Endodermal cell (in vitro differentiated cells): Measurements from ENCODE around the gene RASSF4. TPM values are rescaled to one million over a fixed set of nuclear protein-coding genes. Genes with fewer than 3 reads are reported as not detected.

Experiments used
- DNase-seq: peaks from one replicate; pipeline ENCODE4 v3.0.0-alpha.2; 2017
- H3K27ac ChIP-seq: 2 replicates; pipeline ENCODE4 v1.5.1; 2013; ENCODE audit warnings: mild to moderate bottlenecking, low read depth, low read length, moderate library complexity
- H3K27me3 ChIP-seq: 2 replicates; pipeline ENCODE4 v1.6.1; 2013; ENCODE audit warnings: mild to moderate bottlenecking, low read length, moderate library complexity; ENCODE audit not compliant: insufficient read depth, control insufficient read depth, poor library complexity, severe bottlenecking
- H3K36me3 ChIP-seq: 2 replicates; pipeline ENCODE4 v1.7.0; 2013; ENCODE audit warnings: mild to moderate bottlenecking, low read length, moderate library complexity; ENCODE audit not compliant: control insufficient read depth, insufficient read depth
- H3K4me1 ChIP-seq: one replicate; pipeline ENCODE4 v1.7.0; 2013; ENCODE audit warnings: low read length; ENCODE audit not compliant: control insufficient read depth, insufficient read depth
- H3K4me3 ChIP-seq: 2 replicates; pipeline ENCODE4 v1.5.1; 2013; ENCODE audit warnings: mild to moderate bottlenecking, low read length, moderate library complexity
- H3K9ac ChIP-seq: 2 replicates; pipeline ENCODE4 v1.6.1; 2013; ENCODE audit warnings: mild to moderate bottlenecking, low read length, moderate library complexity; ENCODE audit not compliant: poor library complexity, severe bottlenecking; ENCODE audit errors: extremely low read depth
- H3K9me3 ChIP-seq: 2 replicates; pipeline ENCODE4 v1.6.1; 2013; ENCODE audit warnings: mild to moderate bottlenecking, low read length, moderate library complexity; ENCODE audit not compliant: control insufficient read depth
- H3K27ac Mint-ChIP-seq: 2 replicates; pipeline ENCODE4 v1.8.0; 2020; ENCODE audit warnings: mixed read lengths
- H3K27me3 Mint-ChIP-seq: 2 replicates; pipeline ENCODE4 v1.8.0; 2021; ENCODE audit warnings: mild to moderate bottlenecking, mixed read lengths; ENCODE audit not compliant: insufficient read depth
- H3K36me3 Mint-ChIP-seq: 2 replicates; pipeline ENCODE4 v1.8.0; 2020; ENCODE audit warnings: low read depth, mixed read lengths
- H3K4me1 Mint-ChIP-seq: 2 replicates; pipeline ENCODE4 v1.8.0; 2020; ENCODE audit warnings: mixed read lengths
- H3K4me3 Mint-ChIP-seq: 2 replicates; pipeline ENCODE4 v1.8.0; 2020; ENCODE audit warnings: mild to moderate bottlenecking, moderate library complexity, mixed read lengths
- H3K9me3 Mint-ChIP-seq: 2 replicates; pipeline ENCODE4 v1.8.0; 2020; ENCODE audit warnings: mild to moderate bottlenecking, mixed read lengths
- CTCF ChIP-seq: fragments of 200-600 bp; sonication (generic); conservative IDR thresholded peaks from 2 replicates; pipeline ENCODE4 v1.5.0; 2021; ENCODE audit warnings: antibody characterized with exemption, mild to moderate bottlenecking
- WGBS, 2 experiments: methylation state at CpG; one replicate each; pipeline versions ENCODE4 v1.1.5 to v1.1.7; 2013; ENCODE audit warnings: missing lambda C conversion rate in 2 of 2, mixed read lengths in 1 of 2; ENCODE audit not compliant: insufficient coverage in 1 of 2, insufficient read length in 1 of 2; 5-methylcytosine and 5-hydroxymethylcytosine counted together
- total RNA-seq, 2 donors: library from RNA; stranded (reverse); fragmentation: NEBNext Ultra II Directional in 1 of 2; extraction: Animal tissue kit (Norgen Biotek cat#: 25700) in 1 of 2; gene quantifications; 2 replicates in 1 of 2; 3 replicates in 1 of 2; pipeline ENCODE4 v1.2.1, GENCODE V29; 2021

Gene RASSF4
- total RNA-seq, 2 donors from 2014 or later, result 5.2 to 14.1 TPM

DNA sequence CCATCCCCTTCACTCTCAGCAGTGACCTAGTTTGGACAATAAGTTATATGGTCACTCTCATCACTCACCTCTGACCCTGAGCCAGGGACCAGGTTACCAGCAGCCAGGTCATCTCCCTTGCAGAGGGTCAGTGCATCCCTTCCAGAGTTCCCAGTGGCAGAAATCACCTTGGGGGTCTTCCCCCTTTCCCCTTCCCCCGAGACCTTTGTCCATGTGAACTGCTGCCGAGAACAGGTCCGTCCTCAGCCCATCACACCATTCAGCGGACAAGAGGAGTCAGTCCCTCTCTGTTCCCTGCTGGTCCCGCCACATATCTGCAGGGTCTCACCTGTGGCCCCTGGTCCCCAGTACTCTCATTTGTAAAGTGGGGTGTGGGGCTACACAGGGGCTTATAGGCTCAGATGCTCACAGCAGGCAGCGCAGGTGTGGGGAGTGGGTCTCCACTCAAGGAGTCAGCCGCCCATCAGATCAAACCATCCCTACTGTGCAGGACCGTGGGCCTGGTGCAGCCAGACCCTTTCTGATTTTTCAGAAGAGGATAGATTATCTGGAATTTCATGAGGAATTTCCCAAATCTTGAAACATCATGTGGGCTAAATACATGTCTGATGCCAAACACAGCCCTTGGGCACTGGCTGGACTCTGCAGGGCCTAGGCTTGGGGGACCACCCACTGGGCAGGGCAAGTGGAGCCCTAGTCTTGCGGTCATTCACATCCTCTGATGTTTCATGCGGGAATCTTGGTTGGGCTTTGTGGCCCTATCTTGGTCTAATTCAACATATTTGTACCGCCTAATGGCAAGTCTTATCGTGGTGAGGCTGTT, 12.5 kb downstream of the RASSF4 start:
- no peak overlapping the region for H3K9ac ChIP-seq
- H3K36me3 Mint-ChIP-seq, result peaks cover 3% of the 10 kb centered on the region
- H3K27ac ChIP-seq, result no peak overlapping the region
- TF ChIP-seq CTCF, result no peak
- DNase-seq, result no peak
- peaks cover 3% of the 10 kb centered on the region for H3K27me3 Mint-ChIP-seq
- WGBS, 2 experiments, result 93% methylated on average over 3 to 12 of the region's 12 CpGs
- H3K4me1 ChIP-seq, result peaks cover 8% of the 10 kb centered on the region
- no peak overlapping the region for H3K4me3 Mint-ChIP-seq
- no peaks in the 10 kb centered on the region for H3K9me3 ChIP-seq
- H3K4me3 ChIP-seq, result no peak overlapping the region
- H3K4me1 Mint-ChIP-seq, result peaks cover 17% of the 10 kb centered on the region
- H3K36me3 ChIP-seq, result no peaks in the 10 kb centered on the region
- no peaks in the 10 kb centered on the region for H3K27me3 ChIP-seq
- H3K9me3 Mint-ChIP-seq, result no peaks in the 10 kb centered on the region
- H3K27ac Mint-ChIP-seq, result no peak overlapping the region

DNA sequence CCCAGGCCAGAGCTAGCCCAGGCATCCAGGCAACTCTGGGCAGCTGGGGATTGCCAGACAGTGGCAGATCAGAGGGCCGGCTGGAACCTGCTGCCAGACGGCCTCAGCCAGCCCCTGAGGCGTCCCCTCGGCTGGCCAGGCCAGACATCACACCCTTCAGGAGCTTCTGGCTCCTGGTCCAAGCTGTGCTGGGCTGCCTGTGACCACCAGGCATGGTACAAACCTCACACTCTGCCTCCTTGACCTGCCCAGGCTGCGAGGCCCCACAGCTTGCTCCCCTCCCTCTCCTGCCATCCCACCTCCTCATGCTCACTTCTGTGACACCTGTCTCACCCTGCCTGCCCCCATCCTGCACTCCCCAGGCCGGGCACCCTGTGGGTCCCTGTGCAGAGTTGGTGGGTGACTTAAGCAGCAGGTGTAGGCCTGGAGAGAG, 13.3 kb downstream of the RASSF4 start:
- no peak overlapping the region for H3K27ac Mint-ChIP-seq
- peaks cover 10% of the 10 kb centered on the region for H3K4me1 ChIP-seq
- TF ChIP-seq CTCF, result no peak
- H3K4me1 Mint-ChIP-seq, result peaks cover 18% of the 10 kb centered on the region
- no peaks in the 10 kb centered on the region for H3K9me3 Mint-ChIP-seq
- H3K27ac ChIP-seq, result no peak overlapping the region
- H3K36me3 Mint-ChIP-seq, result peaks cover 3% of the 10 kb centered on the region
- peaks cover 3% of the 10 kb centered on the region for H3K27me3 Mint-ChIP-seq
- H3K9me3 ChIP-seq, result no peaks in the 10 kb centered on the region
- H3K9ac ChIP-seq, result no peak overlapping the region
- H3K4me3 Mint-ChIP-seq, result no peak overlapping the region
- no peaks in the 10 kb centered on the region for H3K36me3 ChIP-seq
- no peaks in the 10 kb centered on the region for H3K27me3 ChIP-seq
- DNase-seq, result no peak
- 90% methylated on average over 6 of the region's 6 CpGs; no CpG with 5 or more reads in 1 of the 2 experiments for WGBS, 2 experiments
- no peak overlapping the region for H3K4me3 ChIP-seq

- TF ChIP-seq CTCF, result no peak
- peaks cover 3% of the 10 kb centered on the region for H3K27me3 Mint-ChIP-seq
- H3K4me1 Mint-ChIP-seq, result peaks cover 23% of the 10 kb centered on the region
- H3K27me3 ChIP-seq, result no peaks in the 10 kb centered on the region
- no peak overlapping the region for H3K4me3 ChIP-seq
- H3K9me3 Mint-ChIP-seq, result no peaks in the 10 kb centered on the region
- H3K4me3 Mint-ChIP-seq, result peak overlapping the region; percentile 53
- H3K27ac Mint-ChIP-seq, result peak overlapping the region; percentile 10
- peaks cover 3% of the 10 kb centered on the region for H3K36me3 Mint-ChIP-seq
- no peak overlapping the region for H3K27ac ChIP-seq
- 58 to 66% methylated on average over 4 to 18 of the region's 18 CpGs for WGBS, 2 experiments
- H3K9me3 ChIP-seq, result no peaks in the 10 kb centered on the region
- no peak overlapping the region for H3K9ac ChIP-seq
- no peaks in the 10 kb centered on the region for H3K36me3 ChIP-seq
- peaks cover 16% of the 10 kb centered on the region for H3K4me1 ChIP-seq
- peak; percentile 74 for DNase-seq
These were observed 13.9 kb downstream of the RASSF4 start for GRCh38 chr10:44973323-44974081.
